Measurements from ENCODE around the gene PPY.
A peak's percentile ranks its signal among the peaks of the same experiment; 100 is the strongest.
"Not testable (repeated sequence)": the region's sequence is repeated elsewhere in the genome, so short reads cannot be mapped to it uniquely, and the experiment has no call there.

The PPY gene

DNA sequence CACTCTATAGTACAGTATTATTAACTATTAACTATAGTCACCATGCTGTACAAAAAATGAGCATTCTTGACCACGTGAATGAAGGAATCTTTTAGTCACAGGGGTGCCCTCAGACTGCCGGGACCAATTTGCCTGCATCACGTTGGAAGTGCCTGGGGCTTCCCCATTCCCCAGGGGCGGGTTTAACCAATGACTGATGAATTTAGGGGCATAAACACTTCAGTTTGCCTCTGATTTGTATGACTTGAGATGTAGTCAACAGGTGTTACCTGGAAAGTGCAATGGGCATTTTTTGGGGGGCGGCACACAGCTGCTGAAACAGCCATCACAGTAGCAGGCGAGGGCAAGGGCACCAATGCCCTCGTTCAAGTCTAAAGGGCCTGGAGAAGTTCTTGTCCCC, 20.2 kb upstream of the PPY start:
- no peak for DNase-seq

- DNase-seq: no peak
Measured at GRCh38 chr17:43961954-43962353, 19.7 kb upstream of the PPY start.

DNA sequence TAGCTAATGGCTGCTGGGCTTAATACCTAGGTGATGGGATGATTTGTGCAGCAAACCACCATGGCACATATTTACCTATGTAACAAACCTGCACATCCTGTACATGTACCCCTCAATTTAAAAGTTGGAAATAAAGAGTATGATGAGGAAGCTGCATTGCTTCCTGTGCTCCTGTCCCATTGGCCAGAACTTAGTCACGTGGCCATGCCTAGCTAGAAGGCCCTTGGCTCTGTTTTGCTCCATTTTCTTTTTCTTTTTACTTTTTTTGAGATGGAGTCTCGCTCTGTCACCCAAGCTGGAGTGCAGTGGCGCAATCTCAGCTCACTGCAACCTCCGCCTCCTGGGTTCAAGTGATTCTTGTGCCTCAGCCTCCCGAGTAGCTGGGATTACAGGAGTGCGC, 19.0 kb upstream of the PPY start:
- not testable (repeated sequence) for DNase-seq

- no peak for DNase-seq
Measured at GRCh38 chr17:43958748-43959352, 16.6 kb upstream of the PPY start.

DNA sequence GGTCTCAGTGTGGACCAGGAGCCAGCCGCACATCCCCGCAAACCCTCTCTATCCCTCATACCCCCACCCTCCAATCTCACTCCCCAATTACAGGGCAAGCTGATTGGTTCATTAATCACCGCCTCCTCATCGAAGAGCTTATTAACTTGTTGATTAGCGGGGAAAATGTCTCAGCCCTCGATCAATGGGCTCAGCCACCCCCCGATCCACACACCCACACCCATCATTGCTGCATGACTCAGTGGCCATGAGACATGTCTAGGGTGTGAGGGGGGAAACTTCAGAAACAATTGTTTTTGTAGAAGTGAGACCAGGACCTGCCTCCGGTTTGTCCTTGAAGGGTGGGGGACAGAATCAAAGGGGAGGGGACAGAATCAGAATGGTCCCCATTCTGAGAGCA, 13.9 kb upstream of the PPY start:
- no peak for DNase-seq

GRCh38 chr17:43953746-43954145, 11.5 kb upstream of the PPY start, which contains the start of gene PYY:
Gene PYY, minus strand, starts transcription at chr17:43953940. Its CDS starts 457 bp downstream, at chr17:43953483.
- no peak for DNase-seq

GRCh38 chr17:43952724-43953666, 10.7 kb upstream of the PPY start:
- DNase-seq: peak; percentile 70

- peak; percentile 49 for DNase-seq
Measured at GRCh38 chr17:43952351-43952723, 10.1 kb upstream of the PPY start.

DNA sequence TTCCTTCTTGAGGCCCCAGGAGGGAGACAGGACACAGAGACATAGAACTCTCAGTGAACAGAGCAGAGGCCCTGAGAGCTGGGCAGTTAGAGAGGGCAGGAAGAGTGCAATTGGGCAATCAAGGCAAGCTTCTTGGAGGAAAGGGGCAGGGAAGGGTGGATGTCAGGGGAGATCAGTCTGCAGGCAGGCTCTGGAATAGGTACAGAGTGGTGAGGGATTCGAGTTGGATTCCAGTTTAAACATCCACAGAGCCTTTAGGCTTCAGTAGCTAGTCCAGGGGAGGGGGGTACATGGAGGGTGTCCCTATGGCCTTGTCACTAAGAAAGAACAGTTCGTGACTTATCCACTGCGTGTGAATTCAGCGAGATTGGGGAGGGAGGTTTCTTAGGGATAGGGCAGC, 9.5 kb upstream of the PPY start:
- DNase-seq: no peak

DNA sequence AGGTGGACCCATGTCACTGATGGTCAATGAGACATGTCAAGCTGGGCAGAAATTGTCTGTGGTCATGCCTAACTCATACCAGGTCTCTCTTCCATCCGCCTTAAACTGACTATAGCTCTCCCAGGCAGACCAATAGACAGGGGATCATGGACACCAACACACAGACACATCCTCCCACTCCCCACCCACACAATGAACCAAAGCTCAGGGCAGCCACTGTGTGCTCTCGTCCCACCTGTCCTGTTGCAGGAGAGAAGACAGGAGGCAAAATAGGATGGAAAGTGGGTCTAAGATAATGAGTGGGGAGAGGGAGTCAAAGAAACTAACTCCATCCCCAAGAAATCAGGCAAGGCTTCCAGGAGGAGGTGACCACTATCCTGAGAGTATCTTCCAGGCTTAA, 8.3 kb upstream of the PPY start:
- DNase-seq: no peak

GRCh38 chr17:43949781-43950180, 7.5 kb upstream of the PPY start:
- DNase-seq: no peak

- no peak for DNase-seq
Measured at GRCh38 chr17:43946781-43947180, 4.5 kb upstream of the PPY start.

GRCh38 chr17:43945074-43945829, 3.0 kb upstream of the PPY start:
- DNase-seq: no peak

- DNase-seq: peak; percentile 78
Measured at GRCh38 chr17:43940630-43941029, 1.6 kb downstream of the PPY start.

DNA sequence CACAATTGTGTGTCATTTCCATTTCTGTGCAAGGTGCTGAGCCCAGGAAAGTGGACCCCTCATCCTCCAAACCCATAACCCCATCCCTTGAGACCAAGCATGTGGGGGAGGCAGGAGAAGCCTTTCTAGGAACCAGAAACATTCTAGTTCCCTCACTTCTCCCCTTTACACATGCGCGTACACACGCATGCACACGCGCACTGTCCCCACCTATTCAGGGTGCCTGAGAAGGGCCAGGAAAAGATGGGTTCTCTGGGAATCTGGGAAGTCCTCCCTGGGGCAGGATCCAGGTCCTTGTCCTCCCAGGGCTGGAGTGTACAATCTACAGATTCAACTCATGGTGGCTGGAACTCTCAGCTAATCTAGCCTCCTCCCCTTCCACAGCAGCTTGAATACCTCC, 2.4 kb downstream of the PPY start:
- no peak for DNase-seq

GRCh38 chr17:43939452-43939851, 2.8 kb downstream of the PPY start:
- DNase-seq: not testable (repeated sequence)

DNA sequence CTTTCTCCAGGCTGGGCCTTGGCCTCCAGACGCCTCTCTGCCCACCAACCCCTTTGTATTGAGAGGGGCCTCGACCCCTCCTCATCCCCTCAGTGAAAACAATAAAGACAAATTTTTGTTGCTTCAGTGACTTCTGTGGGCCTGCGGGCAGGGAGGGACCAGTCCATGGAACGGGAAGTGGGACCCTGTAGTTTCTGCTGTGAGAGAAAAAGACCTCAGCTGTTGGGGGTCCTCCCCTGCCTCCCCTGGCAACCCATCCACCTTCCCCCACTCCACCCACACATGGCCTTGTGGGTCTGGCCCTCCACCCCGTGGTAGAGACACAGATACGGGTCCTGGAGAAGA, 3.5 kb downstream of the PPY start:
- DNase-seq: peak; percentile 67

DNA sequence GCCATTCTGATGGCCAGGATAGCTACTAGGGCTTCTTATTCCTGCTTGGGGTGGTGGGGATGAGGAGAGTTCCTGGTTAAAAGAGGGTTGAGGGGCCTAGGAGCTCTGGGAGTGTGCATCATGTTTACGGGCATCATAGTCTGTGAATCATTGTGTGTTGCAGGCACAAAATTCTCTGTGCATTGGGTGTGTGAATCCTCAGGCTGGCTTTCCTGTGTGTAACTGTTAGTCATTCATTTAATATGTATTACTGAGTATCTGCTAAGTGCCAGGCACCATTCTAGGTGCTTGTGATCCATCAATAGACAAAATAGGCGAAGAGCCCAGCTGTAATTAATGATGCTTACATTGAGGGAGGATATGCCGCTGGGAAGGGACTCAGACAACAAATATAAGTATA, 5.8 kb downstream of the PPY start:
- DNase-seq: no peak

- no peak for DNase-seq
Measured at GRCh38 chr17:43935926-43936261, 6.4 kb downstream of the PPY start.

GRCh38 chr17:43935204-43935925, 6.9 kb downstream of the PPY start:
- no peak for DNase-seq

GRCh38 chr17:43932923-43933322, 9.4 kb downstream of the PPY start:
- DNase-seq: no peak

GRCh38 chr17:43932357-43932756, 9.9 kb downstream of the PPY start:
- no peak for DNase-seq

DNA sequence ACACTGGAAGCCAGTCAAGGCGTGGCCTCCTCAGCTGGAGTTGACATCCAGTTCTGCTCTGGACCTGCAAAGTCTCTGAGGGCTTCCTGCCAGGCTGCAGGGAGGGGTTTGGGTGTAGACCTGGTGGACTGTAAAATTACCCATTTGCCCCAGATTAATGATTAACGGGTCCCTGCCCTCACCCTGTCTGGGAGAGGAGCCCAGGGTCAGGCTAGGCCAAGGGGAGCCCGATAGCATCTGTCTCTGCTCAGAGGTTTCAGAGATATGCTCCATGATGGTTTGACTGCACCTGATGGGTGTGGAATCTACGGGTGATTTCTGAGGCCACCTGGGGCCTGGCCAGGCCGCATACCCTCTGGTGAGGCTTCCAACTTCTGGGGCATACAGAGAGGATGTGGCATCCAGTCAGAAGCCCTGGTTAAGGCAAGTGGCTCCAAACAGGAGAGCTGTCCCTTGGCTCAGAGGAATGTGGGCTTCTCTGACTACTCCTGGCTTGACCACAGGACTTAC, 11.2 kb downstream of the PPY start:
- DNase-seq: no peak
